Heart left ventricle (tissue), 16 donors: ENCODE measurements around the gene TOP3B. TPM values are rescaled to one million over a fixed set of nuclear protein-coding genes. Genes with fewer than 3 reads are reported as not detected.

Experiments used
- ATAC-seq, 4 donors: fragments of 200-7000 bp; cut with Tn5 transposase; one replicate each; pipeline ENCODE4 v1.9.1; 2020 to 2022; ENCODE audit warnings: moderate library complexity in 4 of 4, mild to moderate bottlenecking in 3 of 4, moderate number of reproducible peaks in 1 of 4
- DNase-seq, 5 donors: peaks; one replicate each; pipeline ENCODE4 v3.0.0-alpha.2; 2020
- H3K27ac ChIP-seq, 12 donors: fragments of 200-600 bp; sonication (generic) in 4 of 12; one replicate each; pipeline versions ENCODE4 v1.5.0 to v1.8.0; 2016 to 2022; ENCODE audit warnings: mild to moderate bottlenecking in 2 of 12
- H3K27me3 ChIP-seq, 9 donors: fragments of 200-600 bp; sonication (generic) in 2 of 9; one replicate each; pipeline versions ENCODE4 v1.5.1 to v1.8.0; 2016 to 2022; ENCODE audit warnings: mild to moderate bottlenecking in 3 of 9
- H3K36me3 ChIP-seq, 9 donors: fragments of 200-600 bp; sonication (generic) in 2 of 9; one replicate each; pipeline versions ENCODE4 v1.5.0 to v1.8.0; 2018 to 2022; ENCODE audit warnings: mild to moderate bottlenecking in 2 of 9
- H3K4me1 ChIP-seq, 12 donors: fragments of 200-600 bp; sonication (generic) in 4 of 12; one replicate each; pipeline versions ENCODE4 v1.5.0 to v1.8.0; 2016 to 2022; ENCODE audit warnings: mild to moderate bottlenecking in 3 of 12
- H3K4me3 ChIP-seq, 12 donors: fragments of 200-600 bp; sonication (generic) in 4 of 12; one replicate each; pipeline versions ENCODE4 v1.5.0 to v1.8.0; 2017 to 2022; ENCODE audit warnings: mild to moderate bottlenecking in 9 of 12, moderate library complexity in 4 of 12
- H3K9me3 ChIP-seq, 12 donors: fragments of 200-600 bp; sonication (generic) in 4 of 12; one replicate each; pipeline versions ENCODE4 v1.5.0 to v1.8.0; 2016 to 2022; ENCODE audit warnings: mild to moderate bottlenecking in 1 of 12
- CTCF ChIP-seq, 12 donors: fragments of 200-600 bp; sonication (generic) in 4 of 12; IDR thresholded peaks; one replicate each; pipeline versions ENCODE4 v1.5.0 to v1.8.0; 2018 to 2022; ENCODE audit warnings: antibody characterized with exemption in 12 of 12, mild to moderate bottlenecking in 5 of 12
- POLR2A ChIP-seq, 2 donors: fragments of 450-650 bp; IDR thresholded peaks; one replicate each; pipeline ENCODE4 v1.6.1; 2017; ENCODE audit warnings: antibody characterized with exemption in 2 of 2, mild to moderate bottlenecking in 2 of 2, moderate library complexity in 2 of 2
- WGBS, 4 donors: extraction: QIAGEN DNeasy Blood & Tissue Kit in 2 of 4; methylation state at CpG; one replicate each; pipeline versions ENCODE4 v1.1.5 to v1.1.7; 2013 to 2018; 5-methylcytosine and 5-hydroxymethylcytosine counted together
- intact Hi-C, 10 donors: fragments of 100-400 bp; cut with DNase I; formaldehyde crosslinking; loops; one replicate each; pipeline versions ENCODE4 v1.11.1 to v1.14.2; 2022
- polyA plus RNA-seq, 2 donors: library from polyadenylated mRNA; stranded (reverse); fragments of 200-250 nt; gene quantifications; one replicate each; pipeline ENCODE4 v1.2.3, GENCODE V29; 2013
- total RNA-seq, 9 donors: library from RNA; depleted of rRNA in 2 of 9; stranded (reverse); fragments of >200 nt in 2 of 9; fragmentation: NEBNext Ultra II Directional in 3 of 9; extraction: Animal tissue kit (Norgen Biotek cat#: 25700) in 3 of 9; gene quantifications; one replicate each; pipeline versions ENCODE4 v1.1.0 to v1.2.4, GENCODE V29; 2016 to 2023
- donor health status: ischemic (EF 13 %, LVEDD 7.1; RV severe dilation, severe dysfunction).
- donor health status: healthy with polysubstance abuse.
- donor health status: DM: no; HTN: yes; CAD: no.
- donor health status: DM: no; HTN: no; CAD: no.
- donor health status: ischemic (EF 25% LVEDD 6.9; RV normal size, moderate dysfunction).
- donor health status: ischemic (EF 25% LVEDD 5.7; RV mildly dilated, moderate dysfunction).
- donor health status: healthy.
- donor health status: DM: yes; HTN: yes; CAD: no.
- donor health status: ischemic (EF 35%, LVEDD 5.7; RV mildly dilated, moderate dysfunction).
- donor health status: nonischemic (EF 11% LVEDD 7.7; RV severe dilation, severe dysfunction).
- donor health status: DM: yes; HTN: yes; CAD: no.
- donor health status: PGD.
- donor health status: ischemic (EF 29% LVEDD 5.4; RV normal size, mild dysfunction).
- donor health status: nonischemic (EF 23%, LVEDD 6.1; RV moderate dilation, normal function).

The TOP3B gene
- total and polyA plus RNA-seq, 11 donors, result 9.5 to 12.9 (median 11.1) TPM

GRCh38 chr22:21948390-21948789 lies 34.2 kb downstream of the TOP3B start:
- DNase-seq (no peak), ATAC-seq (no peak)
- Histone ChIP-seq H3K4me3 (no peak overlapping the region), H3K27me3 (no peaks in the 10 kb centered on the region), H3K36me3 (peaks cover 0 to 26% (median 19%) of the 10 kb centered on the region in 9 donors), H3K9me3 (no peaks in the 10 kb centered on the region), H3K27ac (peak overlapping the region in 11 of 12 donors; percentile 63 to 98 (median 80)), H3K4me1 (peaks cover 11 to 91% (median 72%) of the 10 kb centered on the region in 12 donors)
- intact Hi-C loops, result no loop called here
- no peak for TF ChIP-seq CTCF (IDR thresholded peaks at IDR 0.05)
- TF ChIP-seq POLR2A (IDR thresholded peaks at IDR 0.05), result no peak
- WGBS, 4 donors, result 72 to 80% (median 76%) methylated on average over 8 of the region's 8 CpGs

GRCh38 chr22:21947040-21948014 lies 35.3 kb downstream of the TOP3B start:
- intact Hi-C loops, result no loop called here

GRCh38 chr22:21946262-21946925 lies 36.2 kb downstream of the TOP3B start:
- ATAC-seq, result no peak
- DNase-seq, result no peak
- Histone ChIP-seq H3K27me3 (no peaks in the 10 kb centered on the region), H3K4me1 (peaks cover 23 to 97% (median 82%) of the 10 kb centered on the region in 12 donors), H3K9me3 (no peaks in the 10 kb centered on the region), H3K4me3 (no peak overlapping the region), H3K27ac (peak overlapping the region in 11 of 12 donors; percentile 63 to 98 (median 93)), H3K36me3 (peaks cover 0 to 26% (median 19%) of the 10 kb centered on the region in 9 donors)
- WGBS, 4 donors, result 76 to 80% (median 78%) methylated on average over 12 of the region's 12 CpGs
- TF ChIP-seq CTCF (IDR thresholded peaks at IDR 0.05) (no peak), POLR2A (IDR thresholded peaks at IDR 0.05) (no peak)
- intact Hi-C loops, result no loop called here

More at GRCh38 chr22:21947040-21948014, 35.3 kb downstream of the TOP3B start:
- peaks cover 15 to 96% (median 79%) of the 10 kb centered on the region in 12 donors for H3K4me1 ChIP-seq
- TF ChIP-seq POLR2A (IDR thresholded peaks at IDR 0.05) (no peak), CTCF (IDR thresholded peaks at IDR 0.05) (peak in 11 of 12 donors; percentile 5 to 64 (median 47))
- DNase-seq (peak in 1 of 5 donors; percentile 21), ATAC-seq (peak in 2 of 4 donors; percentile 18 to 20)
- no peaks in the 10 kb centered on the region for H3K9me3 ChIP-seq
- 54 to 70% (median 58%) methylated on average over 16 of the region's 16 CpGs for WGBS, 4 donors
- H3K36me3 ChIP-seq, result peaks cover 0 to 26% (median 19%) of the 10 kb centered on the region in 9 donors
- H3K27ac ChIP-seq, result peak overlapping the region in 11 of 12 donors; percentile 63 to 98 (median 93)
- H3K4me3 ChIP-seq, result no peak overlapping the region
- no peaks in the 10 kb centered on the region for H3K27me3 ChIP-seq
